GM21717 (cell line): ENCODE measurements around the gene ZNF211.

ENCODE experiments used
- ATAC-seq: cut with Tn5 transposase; IDR thresholded peaks from one replicate; pipeline ENCODE4 v1.9.1; 2021; ENCODE audit warnings: mild to moderate bottlenecking, moderate library complexity; ENCODE audit not compliant: unreplicated experiment

ZNF211 gene

GRCh38 chr19:57632987-57633831, at the start of gene ZNF211:
Gene ZNF211, plus strand, starts transcription at chr19:57633168. Its CDS starts 179 bp downstream, at chr19:57633347.
- ATAC-seq = peak; percentile 90

GRCh38 chr19:57583521-57584416, 49.2 kb upstream of the ZNF211 start, which contains the start of gene ZIK1:
Gene ZIK1, plus strand, starts transcription at chr19:57584145. Its CDS starts 212 bp downstream, at chr19:57584357.
- peak; percentile 81 for ATAC-seq

GRCh38 chr19:57587529-57587928, 45.4 kb upstream of the ZNF211 start:
- ATAC-seq = no peak

GRCh38 chr19:57599377-57599760, 33.6 kb upstream of the ZNF211 start:
- no peak for ATAC-seq

- ATAC-seq = peak; percentile 93
Observed at GRCh38 chr19:57599761-57600383, 33.1 kb upstream of the ZNF211 start, which contains the start of gene ZNF530. Gene ZNF530, plus strand, starts transcription at chr19:57599885. Its CDS starts 4,461 bp downstream, at chr19:57604346.

GRCh38 chr19:57606931-57607330, 26.0 kb upstream of the ZNF211 start:
- no peak for ATAC-seq

GRCh38 chr19:57611113-57611512, 21.9 kb upstream of the ZNF211 start:
- no peak for ATAC-seq

GRCh38 chr19:57613941-57614743, 18.8 kb upstream of the ZNF211 start, which contains the start of gene ZNF134:
Gene ZNF134, plus strand, starts transcription at chr19:57614242. Its CDS starts 5,227 bp downstream, at chr19:57619469.
- ATAC-seq = peak; percentile 95

- no peak for ATAC-seq
Observed at GRCh38 chr19:57615346-57615745, 17.6 kb upstream of the ZNF211 start.

GRCh38 chr19:57620673-57621348, 12.2 kb upstream of the ZNF211 start:
- ATAC-seq = no peak

GRCh38 chr19:57623091-57623490, 9.9 kb upstream of the ZNF211 start:
- no peak for ATAC-seq

- ATAC-seq = no peak
Observed at GRCh38 chr19:57633832-57634131, 814 bp downstream of the ZNF211 start.

- no peak for ATAC-seq
Observed at GRCh38 chr19:57637379-57637778, 4.4 kb downstream of the ZNF211 start.

GRCh38 chr19:57641715-57642234, 8.8 kb downstream of the ZNF211 start:
- no peak for ATAC-seq

GRCh38 chr19:57642396-57643046, 9.6 kb downstream of the ZNF211 start:
- no peak for ATAC-seq

- no peak for ATAC-seq
Observed at GRCh38 chr19:57643734-57644133, 10.8 kb downstream of the ZNF211 start.

GRCh38 chr19:57648331-57649003, 15.5 kb downstream of the ZNF211 start:
- no peak for ATAC-seq

GRCh38 chr19:57651654-57651996, 18.7 kb downstream of the ZNF211 start:
- ATAC-seq = no peak

GRCh38 chr19:57653689-57654088, 20.7 kb downstream of the ZNF211 start:
- no peak for ATAC-seq
